Loucy (cell line): ENCODE measurements around the gene RUNX1.
A peak's percentile ranks its signal among the peaks of the same experiment; 100 is the strongest.

Experiments
- H2AFZ ChIP-seq: fragments of 200-600 bp; sonication (generic); 2 replicates; pipeline ENCODE4 v1.6.0; 2016; ENCODE audit warnings: antibody characterized with exemption, mild to moderate bottlenecking, low read length, moderate library complexity
- H3F3A ChIP-seq: fragments of 200-600 bp; 2 replicates; pipeline ENCODE4 v1.6.0; 2016; ENCODE audit warnings: antibody characterized with exemption, low read depth, mild to moderate bottlenecking
- H3K27me3 ChIP-seq: fragments of 200-600 bp; sonication (generic); 2 replicates; pipeline ENCODE4 v1.6.1; 2014; ENCODE audit warnings: low read length, mild to moderate bottlenecking; ENCODE audit not compliant: insufficient read depth, poor library complexity, severe bottlenecking
- H3K36me3 ChIP-seq: fragments of 200-600 bp; sonication (generic); 2 replicates; pipeline ENCODE4 v1.6.1; 2016; ENCODE audit warnings: low read length; ENCODE audit not compliant: insufficient read depth
- H3K4me1 ChIP-seq: fragments of 200-600 bp; sonication (generic); 2 replicates; pipeline ENCODE4 v1.5.1; 2014; ENCODE audit warnings: low read length, mild to moderate bottlenecking; ENCODE audit not compliant: insufficient read depth, poor library complexity, severe bottlenecking
- H3K4me2 ChIP-seq: fragments of 200-600 bp; sonication (generic); 2 replicates; pipeline ENCODE4 v1.6.0; 2014; ENCODE audit warnings: antibody characterized with exemption, low read length, low read depth, mild to moderate bottlenecking; ENCODE audit not compliant: poor library complexity, severe bottlenecking
- H3K4me3 ChIP-seq: fragments of 200-600 bp; sonication (generic); 2 replicates; pipeline ENCODE4 v1.5.1; 2014; ENCODE audit warnings: low read length, mild to moderate bottlenecking, mixed read lengths; ENCODE audit not compliant: poor library complexity, severe bottlenecking
- H3K79me2 ChIP-seq: fragments of 200-600 bp; sonication (generic); 2 replicates; pipeline ENCODE4 v1.6.1; 2014; ENCODE audit warnings: low read length; ENCODE audit not compliant: insufficient read depth
- H3K9ac ChIP-seq: fragments of 200-600 bp; sonication (generic); 2 replicates; pipeline ENCODE4 v1.6.0; 2014; ENCODE audit warnings: mild to moderate bottlenecking, low read depth, low read length, moderate library complexity; ENCODE audit not compliant: poor library complexity, severe bottlenecking
- H3K9me2 ChIP-seq: fragments of 200-600 bp; sonication (generic); replicated peaks from 2 replicates; pipeline ENCODE4 v1.6.1; 2016; ENCODE audit warnings: low read depth, low read length, mixed read lengths
- H3K9me3 ChIP-seq: fragments of 200-600 bp; sonication (generic); 2 replicates; pipeline ENCODE4 v1.6.1; 2014; ENCODE audit warnings: mild to moderate bottlenecking, antibody characterized with exemption, low read length, low read depth; ENCODE audit not compliant: insufficient read depth
- H4K20me1 ChIP-seq: fragments of 200-600 bp; sonication (generic); 2 replicates; pipeline ENCODE4 v1.6.0; 2014; ENCODE audit warnings: antibody characterized with exemption, low read length, mild to moderate bottlenecking; ENCODE audit not compliant: insufficient read depth, poor library complexity, severe bottlenecking
- CTCF ChIP-seq: fragments of 200-600 bp; sonication (generic); conservative IDR thresholded peaks from 2 replicates; pipeline ENCODE4 v1.5.1; 2014; ENCODE audit warnings: mild to moderate bottlenecking, antibody characterized with exemption, low read length
- EZH2phosphoT487 ChIP-seq: fragments of 200-600 bp; IDR thresholded peaks from 2 replicates; pipeline ENCODE4 v1.6.1; 2018; ENCODE audit warnings: antibody characterized with exemption, mild to moderate bottlenecking, moderate library complexity, borderline replicate concordance

RUNX1 gene

GRCh38 chr21:35037384-35037765, 11.7 kb downstream of the RUNX1 start:
- Histone ChIP-seq H3K9ac (no peak overlapping the region), H3K4me3 (no peak overlapping the region), H4K20me1 (peaks cover 99% of the 10 kb centered on the region), H3K4me1 (peaks cover 96% of the 10 kb centered on the region), H3K4me2 (peak overlapping the region; percentile 95), H3F3A (no peaks in the 10 kb centered on the region), H3K27me3 (no peaks in the 10 kb centered on the region), H2AFZ (no peak overlapping the region), H3K9me3 (no peaks in the 10 kb centered on the region), H3K9me2 (no peaks in the 10 kb centered on the region), H3K79me2 (peaks cover 100% of the 10 kb centered on the region), H3K36me3 (peaks cover 74% of the 10 kb centered on the region)
- TF ChIP-seq CTCF (no peak), EZH2phosphoT487 (no peak)

GRCh38 chr21:35036465-35037383, 12.4 kb downstream of the RUNX1 start:
- peak overlapping the region; percentile 95 for H3K4me2 ChIP-seq
- H4K20me1 ChIP-seq: peaks cover 99% of the 10 kb centered on the region
- H3K4me3 ChIP-seq: no peak overlapping the region
- no peaks in the 10 kb centered on the region for H3F3A ChIP-seq
- H3K36me3 ChIP-seq: peaks cover 79% of the 10 kb centered on the region
- H3K9ac ChIP-seq: no peak overlapping the region
- peaks cover 95% of the 10 kb centered on the region for H3K4me1 ChIP-seq
- peaks cover 100% of the 10 kb centered on the region for H3K79me2 ChIP-seq
- TF ChIP-seq EZH2phosphoT487: no peak
- no peak for TF ChIP-seq CTCF
- no peaks in the 10 kb centered on the region for H3K9me3 ChIP-seq
- H3K9me2 ChIP-seq: no peaks in the 10 kb centered on the region
- H2AFZ ChIP-seq: no peak overlapping the region
- H3K27me3 ChIP-seq: no peaks in the 10 kb centered on the region

GRCh38 chr21:35035581-35035980, 13.5 kb downstream of the RUNX1 start:
- H3K4me1 ChIP-seq: peaks cover 86% of the 10 kb centered on the region
- H3K36me3 ChIP-seq: peaks cover 83% of the 10 kb centered on the region
- H3K9me3 ChIP-seq: no peaks in the 10 kb centered on the region
- peaks cover 100% of the 10 kb centered on the region for H3K79me2 ChIP-seq
- H2AFZ ChIP-seq: no peak overlapping the region
- no peaks in the 10 kb centered on the region for H3K9me2 ChIP-seq
- no peaks in the 10 kb centered on the region for H3F3A ChIP-seq
- peaks cover 95% of the 10 kb centered on the region for H4K20me1 ChIP-seq
- no peaks in the 10 kb centered on the region for H3K27me3 ChIP-seq
- H3K4me2 ChIP-seq: peak overlapping the region; percentile 3
- no peak for TF ChIP-seq CTCF
- TF ChIP-seq EZH2phosphoT487: no peak
- H3K4me3 ChIP-seq: no peak overlapping the region
- no peak overlapping the region for H3K9ac ChIP-seq
